Measurements from ENCODE around the gene UBTD1.
"Not testable (repeated sequence)": the region's sequence is repeated elsewhere in the genome, so short reads cannot be mapped to it uniquely, and the experiment has no call there.

UBTD1 gene

GRCh38 chr10:97555541-97555940, 56.8 kb downstream of the UBTD1 start:
- H3K9me3 ChIP-seq (ENCODE audit: control insufficient read depth in 2 of 2, low read length in 2 of 2); H3K4me1 ChIP-seq (ENCODE audit: control insufficient read depth in 2 of 2, insufficient read depth in 2 of 2, low read length in 2 of 2); H3K27me3 ChIP-seq (ENCODE audit: control insufficient read depth in 2 of 2, insufficient read depth in 2 of 2, low read length in 2 of 2); H3K4me3 ChIP-seq (ENCODE audit: low read length in 2 of 2); H3K36me3 ChIP-seq (ENCODE audit: control insufficient read depth in 2 of 2, insufficient read depth in 2 of 2, low read length in 2 of 2); H3K9ac ChIP-seq (ENCODE audit: low read depth in 1 of 2, low read length in 2 of 2); H3K27ac ChIP-seq (ENCODE audit: low read depth in 2 of 2, low read length in 2 of 2): not testable (repeated sequence)

DNA sequence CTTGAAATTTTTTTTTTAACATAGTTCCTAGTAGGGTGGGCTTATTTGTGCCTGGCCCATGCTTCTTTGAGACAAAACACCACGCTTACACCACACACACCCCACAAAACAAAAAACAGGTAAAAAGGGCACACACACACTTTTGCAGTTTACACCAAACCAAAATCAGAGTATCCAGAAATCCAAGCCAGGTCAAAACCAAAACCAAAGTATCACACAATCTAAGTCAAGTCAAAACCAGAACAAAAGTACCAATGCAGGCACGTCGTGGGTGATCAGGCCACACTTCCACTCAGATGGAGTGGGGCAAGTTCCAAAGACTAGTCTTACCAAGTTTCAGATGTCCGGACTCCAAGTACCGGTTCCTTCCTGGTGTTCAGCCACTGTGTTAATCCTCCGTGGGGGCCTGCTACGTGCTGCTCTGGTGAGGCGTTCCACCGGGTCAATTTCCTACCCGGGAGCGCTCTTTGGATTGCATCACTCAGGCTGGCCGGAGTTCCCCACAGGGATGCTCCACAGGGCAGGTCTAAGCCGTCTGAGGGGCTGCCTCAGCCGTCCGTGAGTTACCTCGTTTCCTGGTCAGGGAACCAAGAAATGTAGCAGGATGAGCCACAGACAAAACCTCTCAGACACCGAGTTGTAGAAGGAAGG, 62.1 kb downstream of the UBTD1 start:
- not testable (repeated sequence) for H3K9ac ChIP-seq (ENCODE audit: low read depth in 1 of 2, low read length in 2 of 2); H3K9me3 ChIP-seq (ENCODE audit: control insufficient read depth in 2 of 2, low read length in 2 of 2); H3K4me1 ChIP-seq (ENCODE audit: control insufficient read depth in 2 of 2, insufficient read depth in 2 of 2, low read length in 2 of 2); H3K36me3 ChIP-seq (ENCODE audit: control insufficient read depth in 2 of 2, insufficient read depth in 2 of 2, low read length in 2 of 2); H3K27ac ChIP-seq (ENCODE audit: low read depth in 2 of 2, low read length in 2 of 2); H3K27me3 ChIP-seq (ENCODE audit: control insufficient read depth in 2 of 2, insufficient read depth in 2 of 2, low read length in 2 of 2); H3K4me3 ChIP-seq (ENCODE audit: low read length in 2 of 2)

DNA sequence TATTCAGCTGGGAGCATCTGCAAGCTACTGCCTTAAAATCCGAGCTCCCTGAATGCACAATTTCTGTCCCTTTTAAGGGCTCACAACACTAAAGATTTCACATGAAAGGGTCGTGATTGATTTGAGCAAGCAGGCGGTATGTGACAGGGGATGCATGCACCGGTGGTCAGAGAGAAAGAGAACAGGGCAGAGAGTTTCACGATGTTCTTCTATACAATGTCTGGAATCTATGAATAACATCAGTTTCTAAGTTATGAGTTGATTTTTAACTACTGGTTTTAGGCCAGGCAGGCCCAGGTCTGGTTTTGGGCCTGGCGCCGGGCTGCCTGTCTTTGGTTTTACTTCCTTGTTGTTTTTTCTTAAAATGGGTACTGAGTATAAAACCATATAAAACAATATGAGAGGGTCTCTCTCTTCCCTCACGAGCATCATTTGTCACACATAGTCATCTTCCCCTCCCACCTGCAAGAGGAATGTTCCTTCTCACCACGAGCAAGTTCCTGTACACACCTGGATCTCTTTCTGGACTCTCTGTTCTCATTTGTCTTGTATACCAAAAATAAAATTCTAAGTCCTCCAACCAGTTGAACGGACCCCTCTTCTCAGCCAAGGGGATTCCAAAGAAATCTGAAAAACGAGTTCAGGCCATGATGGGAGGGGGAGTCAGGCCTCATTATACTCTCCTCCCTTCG, 62.8 kb downstream of the UBTD1 start:
- H3K9me3 ChIP-seq (ENCODE audit: control insufficient read depth in 2 of 2, low read length in 2 of 2); H3K4me1 ChIP-seq (ENCODE audit: control insufficient read depth in 2 of 2, insufficient read depth in 2 of 2, low read length in 2 of 2); H3K4me3 ChIP-seq (ENCODE audit: low read length in 2 of 2); H3K27me3 ChIP-seq (ENCODE audit: control insufficient read depth in 2 of 2, insufficient read depth in 2 of 2, low read length in 2 of 2); H3K9ac ChIP-seq (ENCODE audit: low read depth in 1 of 2, low read length in 2 of 2); H3K27ac ChIP-seq (ENCODE audit: low read depth in 2 of 2, low read length in 2 of 2); H3K36me3 ChIP-seq (ENCODE audit: control insufficient read depth in 2 of 2, insufficient read depth in 2 of 2, low read length in 2 of 2): not testable (repeated sequence)

GRCh38 chr10:97562329-97562728, 63.6 kb downstream of the UBTD1 start:
- H3K27me3 ChIP-seq (ENCODE audit: control insufficient read depth in 2 of 2, insufficient read depth in 2 of 2, low read length in 2 of 2); H3K4me1 ChIP-seq (ENCODE audit: control insufficient read depth in 2 of 2, insufficient read depth in 2 of 2, low read length in 2 of 2); H3K9me3 ChIP-seq (ENCODE audit: control insufficient read depth in 2 of 2, low read length in 2 of 2); H3K36me3 ChIP-seq (ENCODE audit: control insufficient read depth in 2 of 2, insufficient read depth in 2 of 2, low read length in 2 of 2); H3K27ac ChIP-seq (ENCODE audit: low read depth in 2 of 2, low read length in 2 of 2); H3K4me3 ChIP-seq (ENCODE audit: low read length in 2 of 2); H3K9ac ChIP-seq (ENCODE audit: low read depth in 1 of 2, low read length in 2 of 2): not testable (repeated sequence)

DNA sequence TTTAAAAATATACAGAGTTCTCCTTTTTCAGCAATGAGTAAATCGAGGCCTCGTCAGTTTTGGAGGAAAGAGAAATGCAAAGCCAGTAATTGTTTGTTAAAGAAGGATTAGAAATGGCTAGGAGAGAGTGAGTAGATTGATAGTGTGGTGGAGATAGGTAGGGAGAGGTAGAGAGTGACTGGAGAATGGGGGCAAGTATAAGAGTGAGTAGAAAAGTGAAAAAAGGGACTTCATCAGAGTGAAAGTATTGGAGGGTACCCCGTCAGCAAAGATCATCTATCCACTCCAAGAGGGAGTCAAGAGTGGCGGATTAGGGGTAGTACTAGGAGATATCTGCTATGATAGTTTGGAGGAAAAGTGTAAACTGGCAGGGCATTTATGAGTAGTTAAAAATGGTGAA, 64.6 kb downstream of the UBTD1 start:
- Histone ChIP-seq H3K27me3 (ENCODE audit: control insufficient read depth in 2 of 2, insufficient read depth in 2 of 2, low read length in 2 of 2) (no peaks in the 10 kb centered on the region), H3K27ac (ENCODE audit: low read depth in 2 of 2, low read length in 2 of 2) (no peak overlapping the region), H3K4me3 (ENCODE audit: low read length in 2 of 2) (no peak overlapping the region), H3K9me3 (ENCODE audit: control insufficient read depth in 2 of 2, low read length in 2 of 2) (no peaks in the 10 kb centered on the region), H3K4me1 (ENCODE audit: control insufficient read depth in 2 of 2, insufficient read depth in 2 of 2, low read length in 2 of 2) (no peaks in the 10 kb centered on the region), H3K36me3 (ENCODE audit: control insufficient read depth in 2 of 2, insufficient read depth in 2 of 2, low read length in 2 of 2) (no peaks in the 10 kb centered on the region), H3K9ac (ENCODE audit: low read depth in 1 of 2, low read length in 2 of 2) (no peak overlapping the region)

- no peaks in the 10 kb centered on the region for H3K9me3 ChIP-seq (ENCODE audit: control insufficient read depth in 2 of 2, low read length in 2 of 2)
- no peak overlapping the region for H3K9ac ChIP-seq (ENCODE audit: low read depth in 1 of 2, low read length in 2 of 2)
- H3K4me1 ChIP-seq (ENCODE audit: control insufficient read depth in 2 of 2, insufficient read depth in 2 of 2, low read length in 2 of 2) = no peaks in the 10 kb centered on the region
- no peak overlapping the region for H3K27ac ChIP-seq (ENCODE audit: low read depth in 2 of 2, low read length in 2 of 2)
- H3K4me3 ChIP-seq (ENCODE audit: low read length in 2 of 2) = no peak overlapping the region
- H3K36me3 ChIP-seq (ENCODE audit: control insufficient read depth in 2 of 2, insufficient read depth in 2 of 2, low read length in 2 of 2) = no peaks in the 10 kb centered on the region
- no peaks in the 10 kb centered on the region for H3K27me3 ChIP-seq (ENCODE audit: control insufficient read depth in 2 of 2, insufficient read depth in 2 of 2, low read length in 2 of 2)
These were observed 66.1 kb downstream of the UBTD1 start for GRCh38 chr10:97564776-97565175.

DNA sequence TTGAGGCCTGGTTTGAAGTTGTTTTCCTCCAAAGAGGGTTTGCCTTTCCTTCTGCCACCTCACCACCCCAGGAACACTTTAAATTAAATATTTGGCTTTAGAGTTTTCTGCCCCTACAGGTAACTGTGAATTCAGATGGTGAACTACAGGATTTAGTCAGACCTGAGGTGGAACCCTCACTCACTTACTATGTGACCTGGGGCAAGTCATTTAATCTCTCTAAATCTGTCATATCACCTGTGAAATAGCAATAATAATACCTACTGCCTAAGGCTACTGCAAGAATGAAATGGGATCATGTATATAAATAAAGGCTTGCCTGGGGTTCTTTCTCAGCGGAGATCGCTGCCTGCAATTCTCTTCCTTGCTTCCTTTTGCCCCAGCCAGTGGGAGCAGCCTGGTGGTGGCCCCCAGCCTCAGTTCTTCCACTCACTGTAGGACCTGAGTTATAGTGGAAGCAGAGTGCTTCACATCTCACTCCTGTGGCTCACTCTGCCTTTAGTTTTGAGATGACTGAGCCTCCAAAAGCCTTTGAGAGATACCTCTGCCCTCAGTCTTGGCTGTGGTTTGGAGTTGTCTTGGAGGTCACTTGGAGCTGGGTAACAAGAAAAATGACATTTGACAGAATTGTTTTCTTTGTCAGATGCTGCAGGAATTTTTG, 67.7 kb downstream of the UBTD1 start:
- no peaks in the 10 kb centered on the region for H3K4me1 ChIP-seq (ENCODE audit: control insufficient read depth in 2 of 2, insufficient read depth in 2 of 2, low read length in 2 of 2)
- H3K36me3 ChIP-seq (ENCODE audit: control insufficient read depth in 2 of 2, insufficient read depth in 2 of 2, low read length in 2 of 2) = no peaks in the 10 kb centered on the region
- no peak overlapping the region for H3K27ac ChIP-seq (ENCODE audit: low read depth in 2 of 2, low read length in 2 of 2)
- no peak overlapping the region for H3K4me3 ChIP-seq (ENCODE audit: low read length in 2 of 2)
- no peaks in the 10 kb centered on the region for H3K27me3 ChIP-seq (ENCODE audit: control insufficient read depth in 2 of 2, insufficient read depth in 2 of 2, low read length in 2 of 2)
- no peaks in the 10 kb centered on the region for H3K9me3 ChIP-seq (ENCODE audit: control insufficient read depth in 2 of 2, low read length in 2 of 2)
- no peak overlapping the region for H3K9ac ChIP-seq (ENCODE audit: low read depth in 1 of 2, low read length in 2 of 2)

- no peak overlapping the region for H3K27ac ChIP-seq (ENCODE audit: low read depth in 2 of 2, low read length in 2 of 2)
- no peaks in the 10 kb centered on the region for H3K36me3 ChIP-seq (ENCODE audit: control insufficient read depth in 2 of 2, insufficient read depth in 2 of 2, low read length in 2 of 2)
- H3K9me3 ChIP-seq (ENCODE audit: control insufficient read depth in 2 of 2, low read length in 2 of 2) = no peaks in the 10 kb centered on the region
- H3K4me3 ChIP-seq (ENCODE audit: low read length in 2 of 2) = no peak overlapping the region
- no peaks in the 10 kb centered on the region for H3K27me3 ChIP-seq (ENCODE audit: control insufficient read depth in 2 of 2, insufficient read depth in 2 of 2, low read length in 2 of 2)
- H3K9ac ChIP-seq (ENCODE audit: low read depth in 1 of 2, low read length in 2 of 2) = no peak overlapping the region
- peaks cover 0 to 3% of the 10 kb centered on the region in 2 donors for H3K4me1 ChIP-seq (ENCODE audit: control insufficient read depth in 2 of 2, insufficient read depth in 2 of 2, low read length in 2 of 2)
These were observed 69.2 kb downstream of the UBTD1 start for GRCh38 chr10:97567891-97568290.

DNA sequence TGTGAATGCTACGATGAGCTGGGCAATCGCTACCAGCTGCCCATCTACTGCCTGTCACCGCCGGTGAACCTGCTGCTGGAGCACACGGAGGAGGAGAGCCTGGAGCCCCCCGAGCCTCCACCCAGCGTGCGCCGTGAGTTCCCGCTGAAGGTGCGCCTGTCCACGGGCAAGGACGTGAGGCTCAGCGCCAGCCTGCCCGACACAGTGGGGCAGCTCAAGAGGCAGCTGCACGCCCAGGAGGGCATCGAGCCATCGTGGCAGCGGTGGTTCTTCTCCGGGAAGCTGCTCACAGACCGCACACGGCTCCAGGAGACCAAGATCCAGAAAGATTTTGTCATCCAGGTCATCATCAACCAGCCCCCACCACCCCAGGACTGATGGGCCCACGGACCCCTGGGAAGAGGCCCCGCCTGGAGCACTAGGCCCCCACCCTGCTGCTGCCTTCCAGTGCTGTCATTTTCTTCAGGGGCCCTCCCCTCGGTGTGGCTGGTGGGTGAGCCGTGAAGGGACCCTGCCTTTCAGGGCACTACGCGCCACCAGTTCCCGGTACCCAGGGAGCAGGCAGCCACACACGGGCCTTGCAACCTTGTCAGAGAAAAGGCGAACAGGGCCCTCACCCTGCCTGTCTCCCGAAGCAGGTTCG, 71.5 kb downstream of the UBTD1 start:
- no peak overlapping the region for H3K27ac ChIP-seq (ENCODE audit: low read depth in 2 of 2, low read length in 2 of 2)
- H3K4me3 ChIP-seq (ENCODE audit: low read length in 2 of 2) = no peak overlapping the region
- H3K9ac ChIP-seq (ENCODE audit: low read depth in 1 of 2, low read length in 2 of 2) = no peak overlapping the region
- H3K27me3 ChIP-seq (ENCODE audit: control insufficient read depth in 2 of 2, insufficient read depth in 2 of 2, low read length in 2 of 2) = no peaks in the 10 kb centered on the region
- no peaks in the 10 kb centered on the region for H3K9me3 ChIP-seq (ENCODE audit: control insufficient read depth in 2 of 2, low read length in 2 of 2)
- H3K36me3 ChIP-seq (ENCODE audit: control insufficient read depth in 2 of 2, insufficient read depth in 2 of 2, low read length in 2 of 2) = no peaks in the 10 kb centered on the region
- H3K4me1 ChIP-seq (ENCODE audit: control insufficient read depth in 2 of 2, insufficient read depth in 2 of 2, low read length in 2 of 2) = peaks cover 0 to 3% of the 10 kb centered on the region in 2 donors

DNA sequence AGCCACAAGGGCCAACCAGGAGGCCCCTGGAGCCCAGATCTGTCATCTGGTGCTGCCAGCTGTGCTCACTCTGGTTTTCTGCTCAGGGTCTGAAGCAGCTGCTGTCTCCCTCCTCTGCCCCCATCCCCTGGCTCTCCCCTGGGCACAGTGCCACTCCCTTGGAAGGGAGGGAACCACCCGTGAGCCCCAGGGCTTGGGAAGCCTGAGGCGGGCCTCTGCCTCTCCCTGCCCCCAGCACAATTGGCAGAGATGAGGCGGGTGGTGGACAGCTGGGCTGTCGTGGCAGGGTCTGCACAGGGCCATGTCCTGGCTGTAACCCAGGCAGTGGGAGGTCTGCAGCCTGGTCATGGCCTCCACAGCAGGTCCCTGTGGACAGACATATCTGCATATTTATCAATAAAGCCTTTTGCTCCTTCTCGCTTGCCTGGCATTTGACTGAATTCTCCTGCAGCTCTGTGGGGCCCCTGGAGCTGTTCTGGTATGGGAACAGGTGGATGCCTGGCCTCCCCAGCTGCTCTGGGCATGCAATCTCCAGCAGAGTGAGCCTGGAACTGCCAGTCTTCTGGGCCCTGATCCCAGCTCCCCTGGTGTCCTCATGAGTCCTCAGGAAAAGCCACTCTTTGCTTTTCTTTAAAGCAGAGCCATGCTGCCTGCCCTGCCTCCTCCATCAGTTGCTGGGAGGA, 72.2 kb downstream of the UBTD1 start:
- H3K4me1 ChIP-seq (ENCODE audit: control insufficient read depth in 2 of 2, insufficient read depth in 2 of 2, low read length in 2 of 2) = peaks cover 0 to 3% of the 10 kb centered on the region in 2 donors
- H3K27ac ChIP-seq (ENCODE audit: low read depth in 2 of 2, low read length in 2 of 2) = no peak overlapping the region
- H3K36me3 ChIP-seq (ENCODE audit: control insufficient read depth in 2 of 2, insufficient read depth in 2 of 2, low read length in 2 of 2) = no peaks in the 10 kb centered on the region
- H3K9me3 ChIP-seq (ENCODE audit: control insufficient read depth in 2 of 2, low read length in 2 of 2) = no peaks in the 10 kb centered on the region
- no peaks in the 10 kb centered on the region for H3K27me3 ChIP-seq (ENCODE audit: control insufficient read depth in 2 of 2, insufficient read depth in 2 of 2, low read length in 2 of 2)
- no peak overlapping the region for H3K9ac ChIP-seq (ENCODE audit: low read depth in 1 of 2, low read length in 2 of 2)
- H3K4me3 ChIP-seq (ENCODE audit: low read length in 2 of 2) = no peak overlapping the region
